ENCODE results near the gene CD2AP.

DNA sequence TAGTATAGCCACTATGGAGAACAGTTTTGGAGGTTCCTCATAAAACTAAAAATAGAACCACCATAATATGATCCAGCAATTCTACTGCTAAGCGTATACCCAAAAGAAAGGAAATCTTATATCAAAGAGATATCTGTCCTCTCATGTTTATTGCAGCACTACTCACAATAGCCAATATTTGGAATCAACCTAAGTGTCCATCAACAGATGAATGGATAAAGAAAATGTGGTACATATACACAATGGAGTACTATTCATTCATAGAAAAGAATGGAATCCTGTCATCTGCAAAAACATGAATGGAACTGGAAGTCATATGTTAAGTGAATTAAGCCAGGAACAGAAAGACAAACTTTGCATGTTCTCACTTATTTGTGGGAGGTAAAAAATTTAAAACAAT is 5.7 kb upstream of the CD2AP start:
- TF ChIP-seq, protein P1, sequence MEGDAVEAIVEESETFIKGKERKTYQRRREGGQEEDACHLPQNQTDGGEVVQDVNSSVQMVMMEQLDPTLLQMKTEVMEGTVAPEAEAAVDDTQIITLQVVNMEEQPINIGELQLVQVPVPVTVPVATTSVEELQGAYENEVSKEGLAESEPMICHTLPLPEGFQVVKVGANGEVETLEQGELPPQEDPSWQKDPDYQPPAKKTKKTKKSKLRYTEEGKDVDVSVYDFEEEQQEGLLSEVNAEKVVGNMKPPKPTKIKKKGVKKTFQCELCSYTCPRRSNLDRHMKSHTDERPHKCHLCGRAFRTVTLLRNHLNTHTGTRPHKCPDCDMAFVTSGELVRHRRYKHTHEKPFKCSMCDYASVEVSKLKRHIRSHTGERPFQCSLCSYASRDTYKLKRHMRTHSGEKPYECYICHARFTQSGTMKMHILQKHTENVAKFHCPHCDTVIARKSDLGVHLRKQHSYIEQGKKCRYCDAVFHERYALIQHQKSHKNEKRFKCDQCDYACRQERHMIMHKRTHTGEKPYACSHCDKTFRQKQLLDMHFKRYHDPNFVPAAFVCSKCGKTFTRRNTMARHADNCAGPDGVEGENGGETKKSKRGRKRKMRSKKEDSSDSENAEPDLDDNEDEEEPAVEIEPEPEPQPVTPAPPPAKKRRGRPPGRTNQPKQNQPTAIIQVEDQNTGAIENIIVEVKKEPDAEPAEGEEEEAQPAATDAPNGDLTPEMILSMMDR (IDR thresholded peaks at IDR 0.05) = no peak
- TF ChIP-seq POLR2A (IDR thresholded peaks at IDR 0.05) = no peak

Measured in body of pancreas (tissue), 4 donors.